Adrenal gland (tissue), 12 donors: Measurements from ENCODE around the gene IL18BP. TPM values are rescaled to one million over a fixed set of nuclear protein-coding genes. Genes with fewer than 3 reads are reported as not detected.

Experiments
- DNase-seq, 7 donors: peaks; one replicate each; pipeline ENCODE4 v3.0.0-alpha.2; 2019 to 2020
- H3K27ac ChIP-seq, 5 donors: fragments of 200-600 bp; sonication (generic) in 4 of 5; 1 replicate in 3 of 5; 2 replicates in 2 of 5; pipeline versions ENCODE4 v1.5.1 to v1.8.0; 2016 to 2020; ENCODE audit warnings: mild to moderate bottlenecking in 1 of 5
- H3K27me3 ChIP-seq: fragments of 200-600 bp; 2 replicates; pipeline ENCODE4 v1.8.0; 2021
- H3K36me3 ChIP-seq, 2 donors: fragments of 200-600 bp; replicated peaks in 1 of 2; 1 replicate in 1 of 2; 2 replicates in 1 of 2; pipeline versions ENCODE4 v1.5.1 to v1.8.0; 2018 to 2022
- H3K4me1 ChIP-seq, 2 donors: fragments of 200-600 bp; replicated peaks in 1 of 2; 1 replicate in 1 of 2; 2 replicates in 1 of 2; pipeline versions ENCODE4 v1.5.1 to v1.8.0; 2018 to 2021
- H3K4me3 ChIP-seq, 4 donors: fragments of 200-600 bp; sonication (generic) in 3 of 4; one replicate each; pipeline ENCODE4 v1.5.1; 2016 to 2018
- H3K9me3 ChIP-seq, 3 donors: fragments of 200-600 bp; sonication (generic) in 1 of 3; replicated peaks in 1 of 3; 1 replicate in 2 of 3; 2 replicates in 1 of 3; pipeline versions ENCODE4 v1.5.1 to v1.8.0; 2016 to 2021
- CTCF ChIP-seq, 6 experiments: fragments of 450-650 bp in 4 of 6; fragments of 200-600 bp in 2 of 6; sonication (generic) in 1 of 6; IDR thresholded peaks; 1 replicate in 5 of 6; 2 replicates in 1 of 6; pipeline versions ENCODE4 v1.5.1 to v1.8.0; 2016 to 2021; ENCODE audit warnings: antibody characterized with exemption in 6 of 6, mild to moderate bottlenecking in 2 of 6, moderate library complexity in 1 of 6
- POLR2A ChIP-seq, 2 donors: fragments of 450-650 bp; IDR thresholded peaks; one replicate each; pipeline ENCODE4 v1.6.1; 2017; ENCODE audit warnings: antibody characterized with exemption in 2 of 2, mild to moderate bottlenecking in 2 of 2, moderate library complexity in 1 of 2
- WGBS, 4 donors: extraction: QIAGEN DNeasy Blood & Tissue Kit in 2 of 4; methylation state at CpG; one replicate each; pipeline versions ENCODE4 v1.1.5 to v1.1.7; 2013 to 2017; 5-methylcytosine and 5-hydroxymethylcytosine counted together
- intact Hi-C, 2 donors: fragments of 100-400 bp; cut with DNase I; formaldehyde crosslinking; loops; one replicate each; pipeline versions ENCODE4 v1.14.1 to v1.15.0; 2022 to 2023
- polyA plus RNA-seq, 3 donors: library from polyadenylated mRNA; stranded (reverse); fragments of 200-250 nt in 2 of 3; fragments of 350-450 nt in 1 of 3; fragmentation: Illumina TruSeq in 1 of 3; extraction: RNeasy Lipid Tissue Mini Kit (QIAGEN cat#74804) in 1 of 3; gene quantifications; one replicate each; pipeline ENCODE4 v1.2.3, GENCODE V29; 2013 to 2014
- total RNA-seq, 9 donors: library from RNA; depleted of rRNA in 4 of 9; stranded (reverse); fragments of >200 nt in 4 of 9; fragments of 120-200 nt in 1 of 9; fragmentation: NEBNext Ultra II Directional in 1 of 9; extraction: Animal tissue kit (Norgen Biotek cat#: 25700) in 1 of 9; gene quantifications; one replicate each; pipeline versions ENCODE4 v1.1.0 to v1.2.4, GENCODE V29; 2013 to 2023
- donor health status: healthy with polysubstance abuse.
- donor health status: Bipolar disorder and iron deficiency.
- donor health status: DM: yes; HTN: yes; CAD: no.
- donor health status: DM: no; HTN: no; CAD: no.
- donor health status: DM: no; HTN: no; CAD: no.
- donor health status: DM: yes; HTN: yes; CAD: no.

IL18BP gene
- total and polyA plus RNA-seq, 12 donors: 3.2 to 41.2 (median 11.4) TPM

DNA sequence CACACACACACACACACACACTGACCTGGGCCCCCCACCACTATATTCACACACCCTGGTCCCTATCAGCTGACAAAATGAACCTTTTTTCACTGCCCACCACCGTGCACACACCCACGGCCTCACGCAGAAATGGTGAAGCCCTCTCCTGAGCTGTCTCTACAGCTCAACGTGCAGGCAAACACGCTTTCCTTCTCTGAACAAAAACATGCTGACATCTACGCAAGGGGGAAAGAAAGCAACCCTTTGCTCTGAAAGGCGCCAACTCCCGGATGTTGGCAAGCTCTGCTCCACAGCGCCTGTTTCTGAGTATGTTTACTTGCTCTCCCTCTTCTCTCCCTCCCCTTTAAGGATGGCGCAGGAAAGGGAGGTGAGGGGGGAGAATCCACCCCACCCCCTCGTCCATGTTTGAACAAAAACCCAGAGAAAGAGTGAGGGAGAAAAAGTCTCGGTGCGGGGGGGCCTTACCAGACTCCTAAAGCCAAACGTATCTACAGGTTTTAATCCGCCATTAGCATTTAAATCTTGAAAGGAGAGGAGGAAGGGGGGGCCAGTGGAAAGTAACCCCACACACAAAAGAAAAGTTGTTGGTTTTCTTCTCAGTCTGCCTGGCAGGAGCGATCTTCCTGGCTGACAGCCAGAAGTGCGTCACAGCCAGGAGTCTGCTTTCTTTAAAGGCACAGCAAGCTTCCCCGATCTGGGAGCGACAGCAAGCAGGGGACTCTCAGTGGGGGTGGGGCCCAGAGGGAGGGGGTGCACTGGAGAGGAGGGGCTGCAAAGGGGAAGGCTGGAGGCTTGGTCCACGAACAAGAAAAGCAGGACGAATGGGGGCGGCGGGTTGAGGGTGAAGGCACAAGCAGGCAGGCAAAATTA, 42.0 kb downstream of the IL18BP start:
- Histone ChIP-seq H3K9me3 (no peaks in the 10 kb centered on the region), H3K27me3 (no peaks in the 10 kb centered on the region), H3K36me3 (peaks cover 0 to 5% of the 10 kb centered on the region in 2 donors), H3K4me3 (peak overlapping the region; percentile 5 to 71 (median 54)), H3K4me1 (peaks cover 46 to 57% of the 10 kb centered on the region in 2 donors), H3K27ac (peak overlapping the region; percentile 90 to 98 (median 96))
- 0 to 1% (median 0%) methylated on average over 21 to 23 of the region's 23 CpGs for WGBS, 4 donors
- DNase-seq: peak; percentile 94 to 98 (median 97)
- intact Hi-C loops: no loop called here
- TF ChIP-seq CTCF (IDR thresholded peaks at IDR 0.05) (no peak), POLR2A (IDR thresholded peaks at IDR 0.05) (peak in 1 of 2 donors; percentile 40)

DNA sequence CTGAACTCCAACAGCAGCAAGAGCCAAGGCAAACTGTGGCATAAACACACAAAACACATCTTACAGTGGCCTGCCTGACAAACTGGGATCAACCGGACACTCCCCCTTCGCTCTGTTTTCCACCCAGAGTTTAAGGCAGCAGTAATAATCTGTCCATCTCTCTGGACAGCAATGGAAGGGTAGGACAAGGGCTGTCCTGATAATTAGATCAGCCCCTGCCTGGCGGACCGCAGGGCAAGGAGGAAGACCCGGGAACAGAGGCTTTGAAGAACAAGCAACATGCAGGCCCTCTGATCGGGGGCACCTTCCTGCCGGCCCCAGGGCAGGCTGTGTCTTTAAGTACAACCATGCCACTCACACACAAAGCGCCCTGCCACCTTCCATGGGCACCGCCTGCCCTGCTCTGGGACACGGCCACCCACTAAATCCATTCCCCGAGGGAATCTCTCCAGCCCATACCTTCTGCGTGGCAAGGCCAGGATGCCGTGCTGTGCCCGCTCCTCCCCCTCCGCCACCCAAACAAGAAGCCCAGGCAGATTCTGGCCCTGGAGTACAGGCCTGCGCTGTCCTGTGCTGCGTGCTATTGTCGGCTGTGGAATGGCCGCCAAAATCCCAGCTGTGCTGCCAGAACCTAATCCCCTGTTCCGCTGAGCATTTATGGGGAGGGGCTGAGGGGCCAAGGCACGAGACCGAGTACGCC, 42.8 kb downstream of the IL18BP start:
- Histone ChIP-seq H3K36me3 (no peaks in the 10 kb centered on the region), H3K4me1 (peaks cover 45 to 49% of the 10 kb centered on the region in 2 donors), H3K27me3 (no peaks in the 10 kb centered on the region), H3K4me3 (peak overlapping the region in 3 of 4 donors; percentile 26 to 71 (median 51)), H3K9me3 (no peaks in the 10 kb centered on the region), H3K27ac (peak overlapping the region; percentile 90 to 98 (median 96))
- intact Hi-C loops: no loop called here
- 0 to 1% (median 0%) methylated on average over 8 to 23 of the region's 23 CpGs for WGBS, 4 donors
- peak in 1 of 6 experiments; percentile 14 for TF ChIP-seq CTCF (IDR thresholded peaks at IDR 0.05)
- TF ChIP-seq POLR2A (IDR thresholded peaks at IDR 0.05): peak; percentile 40 to 92
- peak; percentile 76 to 92 (median 85) for DNase-seq

DNA sequence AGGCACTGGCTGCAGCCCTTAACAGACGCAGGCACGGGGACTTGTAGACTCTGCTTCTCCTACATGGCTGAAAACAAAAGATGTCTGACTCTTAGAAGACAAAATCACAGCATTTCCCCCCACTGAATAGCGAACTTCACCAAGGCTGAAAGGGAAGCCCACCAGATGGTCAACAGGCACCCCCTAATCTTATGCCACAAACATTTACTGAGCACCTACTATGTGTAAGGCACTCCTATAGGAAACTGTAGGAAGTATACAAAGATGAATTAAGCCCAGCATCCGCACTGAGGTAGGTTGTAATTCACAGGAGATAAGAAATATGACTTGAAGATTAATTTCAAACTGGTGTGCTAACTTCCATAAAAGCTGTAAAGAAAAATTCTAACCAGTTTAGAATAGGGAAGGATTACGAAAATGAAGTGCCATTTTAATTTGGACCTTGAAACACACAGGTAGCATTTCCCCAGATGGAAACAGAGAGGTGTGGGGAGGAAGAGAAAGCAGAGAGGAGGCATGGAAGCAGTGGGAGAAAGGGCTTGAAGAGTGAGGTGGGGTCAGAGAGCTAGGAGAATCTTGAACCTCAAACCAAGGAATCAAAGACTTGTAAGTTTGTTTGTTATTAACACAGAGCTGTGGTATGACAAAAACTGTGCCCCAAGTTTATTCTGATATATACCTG, 43.5 kb downstream of the IL18BP start:
- TF ChIP-seq POLR2A (IDR thresholded peaks at IDR 0.05): no peak
- no peak for TF ChIP-seq CTCF (IDR thresholded peaks at IDR 0.05)
- WGBS, 4 donors: 13 to 25% (median 14%) methylated on average over 4 to 5 of the region's 5 CpGs
- H3K27ac ChIP-seq: peak overlapping the region; percentile 90 to 98 (median 96)
- peaks cover 40 to 42% of the 10 kb centered on the region in 2 donors for H3K4me1 ChIP-seq
- H3K27me3 ChIP-seq: no peaks in the 10 kb centered on the region
- peak overlapping the region in 2 of 4 donors; percentile 51 to 71 for H3K4me3 ChIP-seq
- H3K36me3 ChIP-seq: no peaks in the 10 kb centered on the region
- DNase-seq: no peak
- no peaks in the 10 kb centered on the region for H3K9me3 ChIP-seq
- intact Hi-C loops: no loop called here

DNA sequence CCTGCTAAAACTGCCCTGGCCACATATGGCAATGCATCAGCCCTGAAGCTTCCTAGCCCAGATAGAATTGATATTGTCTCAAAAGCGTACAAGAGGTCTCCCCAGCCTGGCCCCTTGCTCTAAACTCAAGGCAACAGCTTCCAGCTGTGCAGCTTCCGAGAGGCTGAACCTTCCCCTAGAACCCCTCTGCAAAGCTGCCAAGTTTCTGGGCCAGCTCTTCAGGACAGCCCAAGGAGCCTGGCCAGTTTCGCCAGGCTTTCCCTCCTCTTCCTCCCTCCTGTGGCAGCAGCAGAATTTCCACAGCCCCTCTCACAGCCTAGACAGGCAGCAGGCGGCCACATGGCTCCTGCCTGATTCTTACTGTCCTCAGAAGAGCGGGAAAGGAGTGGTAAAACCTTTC, 47.1 kb downstream of the IL18BP start:
- 66 to 86% (median 74%) methylated on average over 5 of the region's 5 CpGs for WGBS, 4 donors
- Histone ChIP-seq H3K36me3 (no peaks in the 10 kb centered on the region), H3K4me1 (peaks cover 22 to 31% of the 10 kb centered on the region in 2 donors), H3K4me3 (no peak overlapping the region), H3K27ac (peak overlapping the region in 2 of 5 donors; percentile 3 to 37), H3K9me3 (no peaks in the 10 kb centered on the region), H3K27me3 (no peaks in the 10 kb centered on the region)
- DNase-seq: peak in 1 of 7 donors; percentile 50
- TF ChIP-seq CTCF (IDR thresholded peaks at IDR 0.05) (no peak), POLR2A (IDR thresholded peaks at IDR 0.05) (no peak)
- intact Hi-C loops: no loop called here
